Thyroid gland (tissue), 4 donors: Measurements from ENCODE around the gene WDTC1.

Experiments
- POLR2A ChIP-seq, 2 donors: fragments of 450-650 bp; IDR thresholded peaks; one replicate each; pipeline ENCODE4 v1.6.1; 2017; ENCODE audit warnings: antibody characterized with exemption in 2 of 2, mild to moderate bottlenecking in 2 of 2, moderate library complexity in 1 of 2
- TF ChIP-seq, protein P1 (sequence below), 6 experiments: fragments of 200-600 bp in 3 of 6; fragments of 450-650 bp in 3 of 6; sonication (generic) in 3 of 6; IDR thresholded peaks; one replicate each; pipeline ENCODE4 v1.5.1; 2016 to 2019; ENCODE audit warnings: antibody characterized with exemption in 6 of 6, mild to moderate bottlenecking in 2 of 6, inconsistent platforms in 1 of 6, moderate library complexity in 1 of 6

DNA sequence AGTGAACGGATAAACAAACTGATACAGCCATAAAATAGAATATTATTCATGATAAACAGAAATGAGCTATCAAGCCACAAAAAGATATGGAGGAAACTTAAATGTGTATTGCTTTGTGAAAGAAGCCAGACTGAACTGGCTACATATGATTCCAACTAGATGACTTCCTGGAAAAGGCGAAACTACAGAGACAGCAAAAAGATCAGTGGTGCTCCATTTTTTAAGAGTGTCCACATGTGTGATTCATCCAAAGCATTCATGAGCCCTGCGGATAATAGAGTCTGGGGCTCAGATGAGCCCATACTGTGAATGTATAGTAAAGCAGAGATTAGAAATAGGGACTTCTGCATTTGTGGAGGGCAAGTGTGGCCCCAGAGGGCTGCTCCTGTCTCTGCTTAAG is 79.7 kb downstream of the WDTC1 start:
- TF ChIP-seq, protein P1, sequence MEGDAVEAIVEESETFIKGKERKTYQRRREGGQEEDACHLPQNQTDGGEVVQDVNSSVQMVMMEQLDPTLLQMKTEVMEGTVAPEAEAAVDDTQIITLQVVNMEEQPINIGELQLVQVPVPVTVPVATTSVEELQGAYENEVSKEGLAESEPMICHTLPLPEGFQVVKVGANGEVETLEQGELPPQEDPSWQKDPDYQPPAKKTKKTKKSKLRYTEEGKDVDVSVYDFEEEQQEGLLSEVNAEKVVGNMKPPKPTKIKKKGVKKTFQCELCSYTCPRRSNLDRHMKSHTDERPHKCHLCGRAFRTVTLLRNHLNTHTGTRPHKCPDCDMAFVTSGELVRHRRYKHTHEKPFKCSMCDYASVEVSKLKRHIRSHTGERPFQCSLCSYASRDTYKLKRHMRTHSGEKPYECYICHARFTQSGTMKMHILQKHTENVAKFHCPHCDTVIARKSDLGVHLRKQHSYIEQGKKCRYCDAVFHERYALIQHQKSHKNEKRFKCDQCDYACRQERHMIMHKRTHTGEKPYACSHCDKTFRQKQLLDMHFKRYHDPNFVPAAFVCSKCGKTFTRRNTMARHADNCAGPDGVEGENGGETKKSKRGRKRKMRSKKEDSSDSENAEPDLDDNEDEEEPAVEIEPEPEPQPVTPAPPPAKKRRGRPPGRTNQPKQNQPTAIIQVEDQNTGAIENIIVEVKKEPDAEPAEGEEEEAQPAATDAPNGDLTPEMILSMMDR (IDR thresholded peaks at IDR 0.05): no peak
- TF ChIP-seq POLR2A (IDR thresholded peaks at IDR 0.05): no peak
